GM19351 (cell line): ENCODE results near the gene KPNA4.
"Not testable (repeated sequence)": the region's sequence is repeated elsewhere in the genome, so short reads cannot be mapped to it uniquely, and the experiment has no call there.

Source experiments
- ATAC-seq: cut with Tn5 transposase; IDR thresholded peaks from one replicate; pipeline ENCODE4 v1.9.1; 2021; ENCODE audit warnings: mild to moderate bottlenecking, moderate library complexity; ENCODE audit not compliant: unreplicated experiment

KPNA4 gene

DNA sequence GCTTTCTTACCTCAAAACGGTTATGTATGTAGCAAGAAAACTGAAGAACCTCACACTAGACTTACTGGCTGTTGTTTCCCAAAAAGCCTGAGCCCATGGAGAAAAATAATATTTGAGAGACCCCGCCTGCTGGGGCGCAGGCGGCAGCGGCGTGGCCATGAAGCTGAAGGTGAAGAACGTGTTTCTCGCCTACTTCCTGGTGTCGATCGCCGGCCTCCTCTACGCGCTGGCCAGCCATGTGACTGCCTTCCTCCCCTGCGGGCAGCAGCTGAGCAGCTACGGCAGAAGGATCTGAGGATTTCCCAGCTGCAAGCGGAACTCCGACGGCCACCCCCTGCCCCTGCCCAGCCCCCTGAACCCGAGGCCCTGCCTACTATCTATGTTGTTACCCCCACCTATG, 113.1 kb downstream of the KPNA4 start:
- not testable (repeated sequence) for ATAC-seq

DNA sequence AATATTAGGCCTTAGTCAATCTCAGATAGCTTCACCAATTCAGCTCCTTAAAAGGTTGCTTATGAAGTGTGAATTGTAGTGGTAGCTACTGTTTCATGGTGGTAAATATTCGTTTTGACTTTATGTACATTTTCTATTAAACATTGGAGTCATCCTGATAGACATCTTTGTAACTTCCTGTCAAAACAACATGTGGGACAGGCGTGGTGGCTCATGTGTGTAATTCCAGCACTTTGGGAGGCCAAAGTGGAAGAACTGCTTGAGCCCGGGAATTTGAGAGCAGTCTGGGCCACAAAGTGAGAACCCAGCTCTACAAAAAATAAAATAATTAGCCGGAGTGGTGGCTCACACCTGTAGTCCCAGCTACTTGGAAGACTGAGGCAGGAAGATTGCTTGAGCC, 113.8 kb downstream of the KPNA4 start:
- no peak for ATAC-seq

DNA sequence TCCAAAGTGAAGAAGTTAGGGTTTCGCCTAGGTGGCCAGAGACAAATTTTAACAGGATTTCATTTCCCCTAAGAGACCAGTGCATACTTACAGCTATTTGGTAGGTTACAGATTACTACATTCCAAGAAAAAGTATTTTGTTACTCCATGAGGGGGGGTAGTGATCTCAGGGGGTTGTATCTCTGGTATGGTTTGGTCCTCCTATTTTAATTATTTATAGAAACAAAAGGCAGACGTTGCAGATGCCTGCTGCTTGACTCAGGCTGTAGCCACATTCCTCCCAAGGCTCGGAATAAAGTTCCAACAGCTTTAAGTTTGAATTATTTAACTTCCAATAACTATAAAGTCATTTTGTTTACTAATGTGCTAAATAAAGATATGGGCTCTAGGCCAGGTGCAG, 114.5 kb downstream of the KPNA4 start:
- no peak for ATAC-seq

DNA sequence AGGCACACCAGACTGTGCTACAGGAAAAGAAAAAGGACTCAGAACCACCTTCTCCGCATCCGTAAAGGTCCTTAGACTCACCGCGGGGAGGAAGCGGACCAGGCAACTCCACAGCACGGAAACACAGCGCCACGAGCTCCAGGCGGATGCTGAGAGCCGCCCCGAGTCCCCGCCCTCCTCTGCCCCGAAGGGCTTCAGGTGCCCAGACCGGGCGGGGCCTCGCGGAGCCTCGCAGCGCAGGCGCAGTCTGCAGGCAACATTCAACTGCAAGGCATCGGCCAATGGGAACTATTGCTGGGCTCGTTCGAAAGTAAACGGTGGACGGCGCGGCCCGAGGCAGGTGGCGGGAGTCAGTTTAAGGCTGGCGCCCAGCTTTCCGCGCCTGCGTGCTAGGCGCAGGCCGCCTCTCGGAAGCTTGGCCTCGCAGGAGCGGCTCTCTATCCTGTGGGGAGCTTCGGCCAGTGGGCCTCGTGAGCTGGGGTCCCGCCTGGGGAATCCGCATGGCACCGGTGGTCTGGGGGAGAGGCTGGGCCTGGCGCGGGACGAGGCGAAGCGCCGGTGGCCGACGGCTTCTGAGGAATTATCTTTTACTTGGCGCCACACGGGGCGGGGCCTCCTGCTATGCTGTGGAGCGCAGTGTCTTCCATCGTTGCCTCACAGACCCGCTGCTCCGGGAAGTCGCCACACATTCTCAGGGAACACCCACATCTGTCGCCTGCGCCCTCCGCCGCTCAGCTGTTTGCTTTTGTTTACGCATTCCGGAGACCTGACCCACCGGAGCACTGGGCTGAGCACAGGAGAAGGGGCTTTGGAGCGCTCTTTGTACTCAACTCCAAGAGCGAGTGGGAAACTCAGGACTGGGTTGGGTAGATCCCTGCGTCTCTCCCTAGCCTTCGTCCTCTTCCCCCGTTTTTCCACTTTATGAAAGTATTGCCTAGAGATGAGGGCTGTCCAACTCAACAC, 115.5 kb downstream of the KPNA4 start, which contains the start of gene TRIM59:
TRIM59 (minus strand) TSS at position 151 of the 963 bp plus-strand sequence. CDS start 10,603 bp downstream, outside the sequence.
- ATAC-seq = peak; percentile 92

DNA sequence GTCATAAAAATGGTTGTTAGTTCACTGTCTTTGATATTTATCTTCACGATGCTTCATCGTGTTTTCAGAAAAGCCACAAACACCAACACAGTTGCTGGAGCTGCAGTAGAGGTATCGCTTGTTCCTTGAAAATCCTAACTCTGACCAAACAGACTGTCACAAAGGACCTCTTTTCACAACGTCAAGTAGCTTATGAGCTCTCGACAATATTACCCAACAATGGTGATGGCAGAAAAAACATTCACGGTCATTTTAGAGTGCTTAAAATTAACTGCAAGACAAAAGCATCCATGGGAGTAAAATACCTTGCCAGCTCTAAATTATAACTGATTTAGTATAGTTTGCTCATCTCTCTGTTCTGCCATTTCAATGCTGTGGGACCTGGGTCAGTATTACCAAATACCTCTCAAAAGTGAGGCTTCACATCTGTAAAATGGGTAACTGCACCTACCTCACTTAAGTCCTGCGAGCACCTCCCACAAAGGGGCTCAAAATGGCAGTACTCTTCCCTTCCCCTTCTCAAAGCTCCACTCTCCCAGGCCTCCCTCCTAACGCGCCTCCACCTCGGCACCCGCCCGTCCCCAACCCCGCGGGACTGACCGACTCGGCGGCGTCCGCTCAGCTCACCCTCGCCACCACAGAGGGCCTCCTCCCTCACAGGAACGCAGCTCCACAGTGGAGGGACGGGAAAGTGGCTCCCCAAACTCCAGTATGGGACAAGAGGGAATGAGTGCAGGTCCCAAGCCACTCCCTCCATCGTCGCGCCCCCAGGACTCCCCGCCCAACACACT, 116.3 kb downstream of the KPNA4 start:
- peak; percentile 48 for ATAC-seq

DNA sequence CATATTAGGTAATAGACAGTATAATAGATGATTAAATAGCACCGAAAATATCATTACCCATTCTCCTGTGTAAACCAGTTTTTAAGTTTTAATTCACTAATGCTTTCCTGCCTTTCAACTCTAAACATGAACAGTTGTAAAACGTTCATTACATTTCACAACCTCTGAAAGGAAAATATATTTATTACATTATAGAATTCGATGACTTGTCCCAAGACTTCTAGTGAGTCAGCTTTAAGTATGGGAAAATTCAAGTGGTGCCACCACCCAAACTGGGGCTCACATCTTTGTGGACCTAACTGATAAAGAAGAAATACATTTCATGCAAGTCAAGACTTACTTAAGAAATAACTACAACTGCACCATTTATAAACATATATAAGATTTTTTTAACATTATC, 117.8 kb downstream of the KPNA4 start:
- ATAC-seq = no peak

DNA sequence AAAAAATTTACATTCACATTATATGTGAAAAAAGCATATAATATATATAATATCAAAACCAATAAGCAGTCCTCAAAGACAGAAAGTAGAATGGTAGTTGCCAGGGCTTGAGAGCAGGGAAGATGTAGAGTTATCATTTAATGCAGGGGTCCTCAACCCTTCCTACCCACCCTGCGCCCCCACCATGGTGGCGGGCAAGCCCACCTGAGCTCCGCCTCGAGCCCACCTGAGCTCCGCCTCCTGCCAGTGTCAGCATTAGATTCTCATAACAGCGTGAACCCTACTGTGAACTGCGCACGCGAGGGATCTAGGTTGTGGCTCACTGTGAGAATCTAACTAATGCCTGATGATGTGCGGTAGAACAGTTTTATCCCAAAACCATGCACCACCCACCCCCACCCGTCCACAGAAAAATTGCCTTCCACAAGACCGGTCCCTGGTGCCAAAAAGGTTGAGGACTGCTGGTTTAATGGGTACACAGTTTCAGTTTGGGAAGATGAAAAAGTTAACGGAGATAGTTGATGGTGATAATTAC, 118.8 kb downstream of the KPNA4 start:
- ATAC-seq = no peak

DNA sequence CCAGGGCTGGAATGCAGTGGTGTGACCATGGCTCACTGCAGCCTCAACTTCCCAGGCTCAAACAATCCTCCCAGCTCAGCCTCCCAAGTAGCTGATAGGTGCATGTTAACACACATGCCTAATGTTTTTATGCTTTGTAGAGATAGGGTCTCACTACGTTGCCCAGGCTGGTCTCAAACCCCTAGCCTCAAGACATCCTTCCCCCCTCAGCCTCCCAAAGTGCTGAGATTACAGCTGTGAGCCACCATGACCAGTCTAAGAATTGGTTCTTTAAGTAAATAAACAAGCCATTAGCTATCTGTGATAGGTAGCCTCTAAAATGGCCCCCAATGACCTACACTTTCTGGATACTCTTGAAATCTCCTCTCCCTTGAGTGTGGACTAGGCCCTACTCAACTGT, 119.5 kb downstream of the KPNA4 start:
- ATAC-seq = no peak
